NCI-H748 treated with DMSO at 0.1 percent for 48 hours (cell line): Measurements from ENCODE around the gene LCE2B.
"Not testable (repeated sequence)": the region's sequence is repeated elsewhere in the genome, so short reads cannot be mapped to it uniquely, and the experiment has no call there.

Experiments
- DNase-seq: peaks from one replicate; lab custom pipeline; 2025; lab: John Stamatoyannopoulos, UW

The LCE2B gene, protein sequence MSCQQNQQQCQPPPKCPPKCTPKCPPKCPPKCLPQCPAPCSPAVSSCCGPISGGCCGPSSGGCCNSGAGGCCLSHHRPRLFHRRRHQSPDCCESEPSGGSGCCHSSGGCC

GRCh38 chr1:152685823-152686222 lies at the start of gene LCE2B:
LCE2B (plus strand) TSS chr1:152686123; CDS start chr1:152686844, 721 bp downstream.
- not testable (repeated sequence) for DNase-seq

DNA sequence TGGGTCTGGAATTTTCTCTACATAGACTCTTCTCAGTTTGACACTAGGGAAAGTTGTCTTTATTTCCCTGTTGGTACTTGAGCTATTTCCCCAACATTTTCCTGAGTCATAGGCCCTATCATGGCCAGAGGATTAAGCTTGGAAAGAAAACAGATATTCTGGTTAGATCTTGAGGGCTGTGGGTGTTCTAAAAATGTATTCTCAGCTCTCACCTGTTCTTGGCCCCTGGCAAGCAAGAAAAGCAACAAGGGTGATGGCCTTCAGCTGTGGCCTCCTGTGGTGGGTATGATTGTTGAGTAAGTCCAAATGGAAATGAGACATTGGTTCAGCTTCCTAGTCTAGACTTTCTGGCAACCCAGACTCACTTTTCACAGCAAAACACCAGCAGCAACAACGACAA lies 45.6 kb upstream of the LCE2B start:
- DNase-seq: no peak

GRCh38 chr1:152643945-152644344 lies 42.0 kb upstream of the LCE2B start:
- no peak for DNase-seq

GRCh38 chr1:152645146-152645545 lies 40.8 kb upstream of the LCE2B start:
- DNase-seq: no peak

GRCh38 chr1:152646656-152647055 lies 39.3 kb upstream of the LCE2B start:
- no peak for DNase-seq

DNA sequence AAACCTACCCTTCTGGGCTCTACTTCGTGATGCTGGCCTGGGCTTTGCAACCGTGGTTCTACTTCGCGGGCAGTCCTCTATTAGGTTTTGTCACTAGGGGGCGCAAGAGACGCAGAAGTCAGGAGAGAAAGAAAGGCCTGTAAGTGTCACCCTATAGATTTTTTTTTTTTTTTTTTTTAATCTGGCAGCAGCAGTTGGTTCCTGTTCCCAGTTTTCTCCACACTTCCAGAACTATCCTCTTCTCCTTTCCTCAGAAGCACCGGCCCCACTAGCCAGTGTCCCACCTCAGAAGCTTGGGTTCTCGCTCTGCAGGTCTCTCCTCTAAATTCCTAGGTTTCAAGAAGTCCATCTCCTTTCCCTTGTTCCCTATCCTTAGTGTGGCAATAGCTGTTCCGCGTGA lies 31.8 kb upstream of the LCE2B start:
- DNase-seq: peak; percentile 24

GRCh38 chr1:152656459-152656858 lies 29.5 kb upstream of the LCE2B start:
- DNase-seq: no peak

GRCh38 chr1:152657677-152658076 lies 28.2 kb upstream of the LCE2B start:
- no peak for DNase-seq

GRCh38 chr1:152658649-152659048 lies 27.3 kb upstream of the LCE2B start:
- DNase-seq: no peak

GRCh38 chr1:152663098-152663497 lies 22.8 kb upstream of the LCE2B start, which contains the start of gene LCE2D:
LCE2D (plus strand) TSS chr1:152663380; CDS start chr1:152664106, 726 bp downstream.
- no peak for DNase-seq

GRCh38 chr1:152666171-152666570 lies 19.8 kb upstream of the LCE2B start:
- DNase-seq: not testable (repeated sequence)

- no peak for DNase-seq
Measured at GRCh38 chr1:152667648-152668047, 18.3 kb upstream of the LCE2B start.

DNA sequence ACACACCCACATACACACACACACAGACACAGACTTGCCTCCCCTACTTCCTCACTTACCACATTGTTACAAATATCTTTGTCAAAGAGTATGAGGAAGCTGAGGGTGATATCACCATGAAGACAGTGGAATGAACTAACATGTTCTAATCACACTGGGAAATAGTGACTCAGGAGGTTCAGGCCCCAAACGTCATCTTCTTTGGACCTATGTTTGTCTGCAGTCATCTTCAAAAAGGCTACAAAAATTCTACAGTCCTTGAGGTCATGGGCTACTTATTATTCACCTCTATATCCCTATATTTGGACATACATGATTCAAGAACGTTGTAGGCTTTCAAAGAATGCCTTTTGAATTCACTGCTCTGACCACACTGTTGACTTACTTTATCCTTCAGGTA lies 12.9 kb upstream of the LCE2B start:
- no peak for DNase-seq

GRCh38 chr1:152674983-152675382 lies 10.9 kb upstream of the LCE2B start, which contains the start of gene LCE2C:
LCE2C (plus strand) TSS chr1:152675279; CDS start chr1:152676016, 737 bp downstream.
- DNase-seq: not testable (repeated sequence)

DNA sequence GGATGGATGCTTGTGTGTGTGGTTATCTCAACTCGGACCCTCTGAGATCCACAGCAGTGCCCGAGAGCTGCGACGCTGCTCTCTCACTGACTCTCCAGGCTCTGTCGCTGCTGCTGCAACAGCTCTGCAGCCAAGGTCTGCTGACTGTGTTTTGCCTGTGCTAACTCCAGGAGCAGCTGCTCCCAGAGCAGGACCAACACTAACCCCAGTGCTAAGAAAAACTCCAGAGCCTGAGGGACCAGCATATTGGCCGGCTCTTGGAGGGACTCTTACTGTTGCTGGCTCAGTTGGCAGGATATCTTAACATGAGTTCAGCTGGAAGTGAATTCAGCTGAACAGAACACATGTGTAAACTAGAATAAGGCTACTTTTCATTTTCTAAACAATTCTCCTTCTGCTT lies 6.5 kb upstream of the LCE2B start:
- no peak for DNase-seq

DNA sequence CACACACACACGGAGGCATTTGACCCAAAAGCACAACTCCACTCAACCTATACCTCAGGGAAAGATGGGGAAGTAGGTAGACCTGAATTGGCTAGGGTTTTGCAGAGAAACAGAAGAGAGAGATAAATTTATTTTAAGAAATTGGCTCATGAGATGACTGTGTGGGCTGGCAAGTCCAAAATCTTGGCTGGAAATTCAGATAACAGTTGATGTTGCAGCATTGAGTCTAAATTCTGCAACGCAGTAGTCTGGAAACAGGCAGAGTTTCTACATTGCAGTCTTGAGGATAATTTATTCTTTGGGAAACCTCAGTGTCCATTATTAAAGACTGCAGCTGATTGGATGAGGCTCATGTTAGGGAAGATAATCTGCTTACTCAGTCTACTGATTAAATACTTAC lies 4.3 kb upstream of the LCE2B start:
- DNase-seq: no peak

- DNase-seq: no peak
Measured at GRCh38 chr1:152683846-152684245, 2.1 kb upstream of the LCE2B start.

DNA sequence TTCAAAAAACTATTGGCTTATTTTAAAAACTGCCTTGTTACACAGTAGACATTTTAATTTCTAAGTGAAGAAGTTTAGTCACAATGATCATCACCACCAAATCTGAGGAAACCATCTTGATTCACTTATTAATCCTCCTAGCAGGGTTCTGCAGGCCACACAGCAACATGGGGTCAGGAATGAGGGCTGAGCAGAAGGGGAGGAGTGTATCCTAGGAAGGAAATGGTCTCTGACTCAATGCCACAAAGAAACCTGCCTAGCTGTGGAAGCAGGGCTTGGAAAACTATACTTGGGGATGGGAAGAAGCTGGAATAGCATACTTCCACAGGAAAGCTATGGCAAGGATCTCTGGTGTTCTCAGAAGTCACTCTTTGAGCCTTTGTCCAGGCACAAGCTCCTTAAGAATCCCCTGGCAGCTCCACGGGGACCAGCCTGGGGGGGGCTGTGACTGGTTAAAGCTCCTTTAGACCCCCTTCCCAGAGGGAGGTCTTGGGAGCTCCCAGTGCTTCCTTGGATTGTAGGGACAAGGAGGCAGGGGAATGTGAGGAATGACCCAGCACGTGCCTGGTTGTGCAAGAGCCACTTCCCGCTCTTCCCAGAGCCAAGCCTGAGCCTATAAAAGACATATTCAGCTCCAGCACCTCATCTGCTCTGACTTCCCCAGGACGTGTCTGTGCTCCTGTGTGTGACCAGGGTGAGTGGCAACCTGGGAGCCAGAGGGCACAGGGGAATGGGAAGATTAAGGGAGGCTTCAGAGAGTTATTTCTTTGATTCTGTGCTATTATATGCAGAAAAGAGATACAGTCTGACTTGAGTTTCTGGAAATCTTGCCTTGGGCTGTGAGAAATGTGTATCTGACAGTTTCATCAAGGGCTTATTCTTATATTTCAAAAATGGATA lies 12.0 kb downstream of the LCE2B start, which contains the start of gene LCE2A:
Gene LCE2A (plus strand): TSS at position 645 of the 900 bp plus-strand sequence. CDS start 557 bp downstream, outside the sequence.
- DNase-seq: no peak

- DNase-seq: no peak
Measured at GRCh38 chr1:152699746-152700145, 13.8 kb downstream of the LCE2B start.

DNA sequence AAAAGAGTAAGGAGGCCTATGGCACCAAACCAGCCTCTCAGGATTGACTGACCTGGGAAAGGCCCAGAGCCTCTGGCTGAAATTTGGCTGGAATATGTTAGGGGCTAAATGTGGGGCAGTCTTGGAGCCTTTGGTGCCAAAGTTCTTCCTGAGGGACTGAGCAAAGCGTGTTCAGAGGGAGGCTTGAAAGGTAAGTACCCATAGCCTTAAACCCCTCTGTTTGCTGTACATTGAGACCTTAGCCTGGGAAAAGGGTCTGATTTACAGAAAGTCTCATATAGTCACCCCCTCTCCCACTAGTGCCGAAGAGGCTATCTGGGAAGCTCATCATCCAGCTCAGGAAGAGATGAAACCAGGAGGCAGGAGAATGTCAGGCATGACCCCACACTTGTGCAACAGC lies 21.9 kb downstream of the LCE2B start, which contains the start of gene LCE4A:
Gene LCE4A (plus strand): TSS at position 301 of the 400 bp plus-strand sequence. CDS start 916 bp downstream, outside the sequence.
- no peak for DNase-seq

- no peak for DNase-seq
Measured at GRCh38 chr1:152718238-152718637, 32.3 kb downstream of the LCE2B start.

- DNase-seq: no peak
Measured at GRCh38 chr1:152725261-152725660, 39.3 kb downstream of the LCE2B start.

DNA sequence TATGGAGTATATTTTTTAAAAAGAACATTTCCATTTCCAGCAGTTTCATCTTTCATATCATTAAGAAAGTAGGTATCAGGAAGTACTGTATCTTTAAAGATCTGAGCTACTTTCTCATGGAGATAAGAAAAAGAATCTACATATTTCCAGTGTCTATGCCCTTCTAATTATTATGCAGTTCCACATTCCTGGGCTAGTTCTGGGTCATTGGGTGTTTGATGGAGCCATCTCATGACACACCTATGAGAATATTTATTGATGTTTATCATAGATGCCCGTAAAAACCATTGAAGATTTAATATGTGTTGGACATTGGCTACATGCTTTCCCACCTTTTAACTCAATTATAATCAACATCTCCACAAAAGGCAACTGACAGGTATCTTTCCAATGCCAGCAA lies 43.1 kb downstream of the LCE2B start:
- DNase-seq: no peak
